ENCODE data around the gene SLC18B1.

DNA sequence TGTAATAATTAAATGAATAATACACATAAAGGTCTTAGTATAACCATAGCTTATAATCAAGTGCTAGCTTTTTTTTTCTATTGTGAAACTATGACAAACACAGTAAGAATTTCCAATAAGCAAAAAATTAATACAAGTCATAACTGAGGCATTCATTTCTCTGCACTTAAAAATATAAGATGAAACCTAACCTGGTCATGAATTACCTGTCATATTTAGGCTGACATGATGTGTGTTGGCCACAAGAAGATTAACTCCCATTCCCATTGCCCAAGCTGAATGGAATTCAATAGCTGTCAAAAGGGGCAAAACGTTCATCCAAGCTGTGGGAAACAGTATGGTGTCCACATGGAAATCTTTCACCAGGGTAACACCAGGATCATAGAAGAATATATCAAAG lies 46.2 kb downstream of the SLC18B1 start:
- no peak for TF ChIP-seq CTCF (IDR thresholded peaks at IDR 0.05; ENCODE audit: low read depth, low read length, missing input control)
- TF ChIP-seq, protein P1, sequence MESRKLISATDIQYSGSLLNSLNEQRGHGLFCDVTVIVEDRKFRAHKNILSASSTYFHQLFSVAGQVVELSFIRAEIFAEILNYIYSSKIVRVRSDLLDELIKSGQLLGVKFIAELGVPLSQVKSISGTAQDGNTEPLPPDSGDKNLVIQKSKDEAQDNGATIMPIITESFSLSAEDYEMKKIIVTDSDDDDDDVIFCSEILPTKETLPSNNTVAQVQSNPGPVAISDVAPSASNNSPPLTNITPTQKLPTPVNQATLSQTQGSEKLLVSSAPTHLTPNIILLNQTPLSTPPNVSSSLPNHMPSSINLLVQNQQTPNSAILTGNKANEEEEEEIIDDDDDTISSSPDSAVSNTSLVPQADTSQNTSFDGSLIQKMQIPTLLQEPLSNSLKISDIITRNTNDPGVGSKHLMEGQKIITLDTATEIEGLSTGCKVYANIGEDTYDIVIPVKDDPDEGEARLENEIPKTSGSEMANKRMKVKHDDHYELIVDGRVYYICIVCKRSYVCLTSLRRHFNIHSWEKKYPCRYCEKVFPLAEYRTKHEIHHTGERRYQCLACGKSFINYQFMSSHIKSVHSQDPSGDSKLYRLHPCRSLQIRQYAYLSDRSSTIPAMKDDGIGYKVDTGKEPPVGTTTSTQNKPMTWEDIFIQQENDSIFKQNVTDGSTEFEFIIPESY (IDR thresholded peaks at IDR 0.05), result no peak
- no peak for TF ChIP-seq YY1 (IDR thresholded peaks at IDR 0.05)
- TF ChIP-seq, protein P2, sequence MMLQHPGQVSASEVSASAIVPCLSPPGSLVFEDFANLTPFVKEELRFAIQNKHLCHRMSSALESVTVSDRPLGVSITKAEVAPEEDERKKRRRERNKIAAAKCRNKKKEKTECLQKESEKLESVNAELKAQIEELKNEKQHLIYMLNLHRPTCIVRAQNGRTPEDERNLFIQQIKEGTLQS (IDR thresholded peaks at IDR 0.05), result no peak

All from liver (tissue), 3 donors.